GM19324 (cell line): ENCODE results near the gene USP32.

ENCODE experiments used
- ATAC-seq: cut with Tn5 transposase; IDR thresholded peaks from one replicate; pipeline ENCODE4 v1.9.1; 2021; ENCODE audit warnings: mild to moderate bottlenecking, moderate library complexity; ENCODE audit not compliant: unreplicated experiment, low FRiP score

USP32 gene

GRCh38 chr17:60141111-60142018 lies 250.6 kb downstream of the USP32 start:
- ATAC-seq = no peak

- no peak for ATAC-seq
Observed at GRCh38 chr17:60139438-60140285, 252.3 kb downstream of the USP32 start.

- ATAC-seq = no peak
Observed at GRCh38 chr17:60138769-60139437, 253.0 kb downstream of the USP32 start.

- no peak for ATAC-seq
Observed at GRCh38 chr17:60137731-60138130, 254.2 kb downstream of the USP32 start.

- ATAC-seq = no peak
Observed at GRCh38 chr17:60135951-60136666, 255.8 kb downstream of the USP32 start.

GRCh38 chr17:60135151-60135950 lies 256.6 kb downstream of the USP32 start:
- peak; percentile 78 for ATAC-seq

- no peak for ATAC-seq
Observed at GRCh38 chr17:60134396-60135150, 257.4 kb downstream of the USP32 start.

GRCh38 chr17:60130466-60130865 lies 261.5 kb downstream of the USP32 start:
- no peak for ATAC-seq

GRCh38 chr17:60129164-60129563 lies 262.8 kb downstream of the USP32 start:
- no peak for ATAC-seq
